Astrocyte of the cerebellum (primary cell): ENCODE measurements around the gene CHKA.
A peak's percentile ranks its signal among the peaks of the same experiment; 100 is the strongest.

ENCODE experiments used
- DNase-seq: peaks from one replicate; pipeline ENCODE4 v3.0.0-alpha.2; 2011; ENCODE audit warnings: low read depth
- H3K4me3 ChIP-seq: 2 replicates; pipeline ENCODE4 v1.5.1; 2011; ENCODE audit warnings: mild to moderate bottlenecking, low read depth, low read length, moderate library complexity
- in situ Hi-C: cut with HindIII; loops from 2 replicates; pipeline ENCODE4 v1.10.0; 2017; ENCODE audit warnings: low sequenced_read_pairs
- TF ChIP-seq, protein P1 (sequence below): IDR thresholded peaks from 2 replicates; pipeline ENCODE4 v1.5.1; 2012; ENCODE audit warnings: low read length, low read depth, moderate library complexity, mild to moderate bottlenecking; ENCODE audit errors: missing control alignments

The CHKA gene

DNA sequence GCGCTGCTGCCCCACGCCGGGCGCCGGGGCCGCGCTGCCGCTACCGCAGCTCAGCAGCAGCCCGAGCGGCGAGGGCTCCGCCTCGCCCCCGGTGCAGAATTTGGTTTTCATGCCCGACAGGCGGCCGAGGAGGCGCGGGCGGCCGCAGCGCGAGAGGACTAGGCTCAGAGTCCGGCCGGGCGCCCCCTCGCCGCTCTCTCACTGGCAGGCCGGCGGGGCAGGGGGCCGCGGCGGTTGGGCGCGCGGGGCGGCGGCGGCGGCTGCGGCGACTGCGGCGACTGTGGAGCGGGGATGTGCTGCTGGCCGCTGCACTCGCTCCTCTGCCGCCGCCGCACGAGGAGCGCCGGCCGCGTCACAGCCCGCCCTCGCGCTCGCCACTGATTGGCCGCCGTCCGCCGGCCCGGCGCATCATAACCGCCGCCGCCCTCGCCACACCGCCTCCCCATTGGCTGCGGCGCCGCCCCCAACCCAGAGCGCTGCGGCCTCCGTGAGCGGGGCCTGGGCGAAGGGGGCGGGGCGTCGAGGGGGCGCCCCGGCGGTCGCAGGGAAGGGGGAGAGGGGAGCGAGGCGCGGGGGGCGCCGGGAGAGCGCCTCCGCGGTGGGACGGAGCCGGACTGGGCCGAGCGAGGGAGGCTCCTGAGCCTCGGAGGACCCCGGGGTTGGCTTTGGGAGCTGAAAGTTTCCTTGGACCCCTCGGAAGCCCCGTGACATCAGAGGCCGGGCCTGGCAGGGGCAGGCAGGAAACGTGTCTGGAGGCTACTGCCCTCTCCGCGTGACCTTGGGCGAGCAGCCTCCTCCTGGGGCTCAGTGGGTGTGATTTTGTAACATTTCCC, at the start of gene CHKA:
Gene CHKA, minus strand, starts transcription at position 322 of the 833 bp plus-strand sequence. Its CDS starts 211 bp downstream, at position 111.
- in situ Hi-C loops = no loop called here

DNA sequence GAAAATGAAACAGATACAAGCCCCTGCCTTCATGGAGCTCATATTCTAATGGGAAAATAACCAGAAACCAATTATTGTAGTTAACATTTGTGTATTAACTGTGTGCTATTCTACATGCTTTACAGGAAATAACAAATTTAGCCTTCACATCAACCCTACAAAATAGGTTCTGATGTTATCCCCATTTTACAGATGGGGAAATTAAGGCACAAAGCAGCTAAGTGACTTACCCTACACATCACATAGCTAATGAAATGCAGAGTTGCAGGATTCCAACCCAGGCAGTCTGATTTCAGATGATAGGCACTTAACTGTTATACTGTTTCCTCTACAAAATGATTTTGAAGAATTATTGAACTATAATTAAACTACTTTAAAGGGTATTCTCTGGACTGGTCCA, 48.3 kb upstream of the CHKA start:
- TF ChIP-seq, protein P1, sequence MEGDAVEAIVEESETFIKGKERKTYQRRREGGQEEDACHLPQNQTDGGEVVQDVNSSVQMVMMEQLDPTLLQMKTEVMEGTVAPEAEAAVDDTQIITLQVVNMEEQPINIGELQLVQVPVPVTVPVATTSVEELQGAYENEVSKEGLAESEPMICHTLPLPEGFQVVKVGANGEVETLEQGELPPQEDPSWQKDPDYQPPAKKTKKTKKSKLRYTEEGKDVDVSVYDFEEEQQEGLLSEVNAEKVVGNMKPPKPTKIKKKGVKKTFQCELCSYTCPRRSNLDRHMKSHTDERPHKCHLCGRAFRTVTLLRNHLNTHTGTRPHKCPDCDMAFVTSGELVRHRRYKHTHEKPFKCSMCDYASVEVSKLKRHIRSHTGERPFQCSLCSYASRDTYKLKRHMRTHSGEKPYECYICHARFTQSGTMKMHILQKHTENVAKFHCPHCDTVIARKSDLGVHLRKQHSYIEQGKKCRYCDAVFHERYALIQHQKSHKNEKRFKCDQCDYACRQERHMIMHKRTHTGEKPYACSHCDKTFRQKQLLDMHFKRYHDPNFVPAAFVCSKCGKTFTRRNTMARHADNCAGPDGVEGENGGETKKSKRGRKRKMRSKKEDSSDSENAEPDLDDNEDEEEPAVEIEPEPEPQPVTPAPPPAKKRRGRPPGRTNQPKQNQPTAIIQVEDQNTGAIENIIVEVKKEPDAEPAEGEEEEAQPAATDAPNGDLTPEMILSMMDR = no peak
- in situ Hi-C loops = no loop called here
- no peak overlapping the region for H3K4me3 ChIP-seq
- no peak for DNase-seq

More for the DNA sequence above, at the start of gene CHKA:
- TF ChIP-seq, protein P1 = no peak
- peak; percentile 47 for DNase-seq
- H3K4me3 ChIP-seq = peak within 1 kb of the TSS; percentile 45

DNA sequence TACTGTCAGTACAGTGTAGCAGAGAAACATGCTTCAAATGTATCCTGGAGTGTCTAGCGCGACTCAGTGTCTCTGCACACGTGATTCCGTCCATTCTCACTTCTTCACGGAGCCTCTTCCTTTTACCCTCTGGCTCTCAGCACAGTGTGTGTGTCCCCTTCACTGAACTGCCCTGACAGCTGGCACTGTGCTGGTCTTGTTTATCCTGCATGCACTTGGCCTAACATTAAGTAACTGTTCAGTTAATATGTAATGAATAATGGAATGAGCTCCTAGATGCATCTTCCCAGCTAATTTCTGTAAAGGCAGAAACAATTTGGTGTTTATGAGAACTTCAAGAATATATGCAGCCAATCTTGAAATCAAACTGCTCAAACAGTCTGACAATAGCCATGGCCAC, 47.5 kb upstream of the CHKA start:
- TF ChIP-seq, protein P1 = no peak
- in situ Hi-C loops = no loop called here
- DNase-seq = no peak
- H3K4me3 ChIP-seq = no peak overlapping the region

DNA sequence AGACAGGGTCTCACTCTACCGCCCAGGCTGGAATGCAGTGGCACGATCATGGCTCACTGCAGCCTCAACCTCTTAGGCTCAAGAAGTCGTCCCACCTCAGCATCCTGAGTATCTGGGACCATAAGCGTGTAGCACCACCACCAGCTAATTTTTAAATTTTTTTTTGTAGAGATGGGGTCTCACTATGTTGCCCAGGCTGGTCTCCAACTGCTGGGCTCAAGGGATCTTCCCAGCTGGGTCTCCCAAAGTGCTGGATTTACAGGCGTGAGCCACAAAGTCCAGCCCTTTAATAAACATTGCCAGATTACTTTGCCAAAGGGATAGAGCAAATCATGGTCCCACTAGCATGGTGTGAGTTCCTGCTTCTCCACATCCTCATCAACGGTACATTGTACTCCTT, 46.3 kb upstream of the CHKA start:
- H3K4me3 ChIP-seq = no peak overlapping the region
- TF ChIP-seq, protein P1 = no peak

DNA sequence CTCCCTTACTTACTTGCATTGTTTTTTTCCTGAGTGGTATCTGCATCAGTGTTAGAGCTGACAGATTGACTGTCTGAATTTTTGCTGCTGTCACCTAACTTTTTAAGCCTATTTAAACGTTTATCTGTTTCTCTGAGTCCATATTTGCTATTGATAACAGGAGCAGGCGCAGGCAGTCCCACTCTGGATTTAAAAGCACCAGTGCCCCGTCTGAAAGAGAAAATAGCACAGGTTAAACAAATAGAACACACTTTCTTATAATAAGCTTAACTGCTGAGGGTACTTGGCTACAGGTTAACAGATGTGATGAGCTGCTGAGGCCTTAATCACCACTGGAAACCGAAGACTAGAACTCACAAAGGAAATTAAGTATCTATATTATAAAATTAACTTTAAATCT, 45.8 kb upstream of the CHKA start:
- in situ Hi-C loops = no loop called here
- H3K4me3 ChIP-seq = no peak overlapping the region
- no peak for DNase-seq
- TF ChIP-seq, protein P1 = no peak

More for the DNA sequence above, 46.3 kb upstream of the CHKA start:
- DNase-seq = no peak
- in situ Hi-C loops = no loop called here

DNA sequence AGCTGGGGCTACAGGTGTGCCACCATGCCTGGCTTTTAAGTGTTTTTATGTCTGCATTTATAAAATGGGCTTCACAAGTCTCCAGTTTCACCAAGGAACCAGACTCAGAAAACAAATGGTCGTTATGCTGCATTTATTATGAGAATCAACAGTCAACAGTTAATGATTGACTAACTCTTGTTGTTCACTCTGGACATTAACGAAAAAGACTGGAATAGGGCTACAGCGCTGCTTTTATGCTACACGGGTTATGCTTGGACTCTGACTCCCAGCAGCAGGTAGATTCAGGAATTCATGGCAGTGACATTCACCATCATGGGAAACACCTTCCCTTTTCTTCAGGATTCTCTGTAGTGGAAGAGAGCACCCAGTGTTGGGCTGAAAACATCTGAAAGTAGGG, 44.4 kb upstream of the CHKA start:
- in situ Hi-C loops = no loop called here

More for the DNA sequence above, 44.4 kb upstream of the CHKA start:
- TF ChIP-seq, protein P1 = no peak
- no peak overlapping the region for H3K4me3 ChIP-seq
- no peak for DNase-seq
